Activated naive CD4-positive, alpha-beta T cell treated with anti-CD3 and anti-CD28 coated beads, Interleukin-2, amount 10 ng/mL, durations not matched to agents 7 days and 5 days (primary cell): ENCODE results near the gene NPY4R2.
"Not testable (repeated sequence)": the region's sequence is repeated elsewhere in the genome, so short reads cannot be mapped to it uniquely, and the experiment has no call there.

Experiments used
- CTCF ChIA-PET: fragments of 350-600 bp; sonication (Branson Sonifier 250); formaldehyde crosslinking; loops from one replicate; lab custom pipeline; 2021; ENCODE audit warnings: antibody characterized with exemption; lab: Charles Lee
- DNase-seq: peaks from one replicate; pipeline ENCODE4 v3.0.0-alpha.2; 2020
- H3K27ac Mint-ChIP-seq: one replicate; pipeline ENCODE4 v1.8.0; 2021; ENCODE audit warnings: mild to moderate bottlenecking, moderate library complexity, mixed read lengths
- H3K27me3 Mint-ChIP-seq: one replicate; pipeline ENCODE4 v1.8.0; 2021; ENCODE audit warnings: mild to moderate bottlenecking, mixed read lengths
- H3K36me3 Mint-ChIP-seq: one replicate; pipeline ENCODE4 v1.8.0; 2021; ENCODE audit warnings: mixed read lengths
- H3K4me1 Mint-ChIP-seq: one replicate; pipeline ENCODE4 v1.8.0; 2021; ENCODE audit warnings: mixed read lengths
- H3K4me3 Mint-ChIP-seq: one replicate; pipeline ENCODE4 v1.8.0; 2021; ENCODE audit warnings: mild to moderate bottlenecking, moderate library complexity, mixed read lengths
- H3K9me3 Mint-ChIP-seq: one replicate; pipeline ENCODE4 v1.8.0; 2021; ENCODE audit warnings: mixed read lengths

Gene NPY4R2

DNA sequence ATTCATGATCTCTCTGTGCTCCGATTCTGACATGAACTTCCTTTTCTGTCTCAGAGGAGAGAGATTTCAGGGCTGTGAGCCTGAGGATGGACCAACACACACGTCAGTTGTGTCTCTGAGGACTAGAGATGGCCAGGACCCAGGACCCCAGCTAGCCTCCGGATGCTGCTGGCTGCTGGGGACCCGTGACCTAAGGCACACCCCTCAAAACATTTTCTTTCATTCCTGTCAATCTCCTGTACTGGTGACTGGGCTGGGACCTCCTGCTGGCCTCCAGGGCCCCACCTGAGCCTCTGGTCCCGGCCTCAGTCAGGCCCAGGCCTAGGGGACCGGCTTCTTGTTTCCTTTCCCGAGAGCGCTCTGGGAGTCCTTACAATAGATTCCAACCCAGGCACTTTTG is 38.7 kb downstream of the NPY4R2 start:
- H3K9me3 Mint-ChIP-seq, H3K36me3 Mint-ChIP-seq, H3K4me3 Mint-ChIP-seq, CTCF ChIA-PET, DNase-seq, H3K27ac Mint-ChIP-seq, H3K27me3 Mint-ChIP-seq, H3K4me1 Mint-ChIP-seq: not testable (repeated sequence)

DNA sequence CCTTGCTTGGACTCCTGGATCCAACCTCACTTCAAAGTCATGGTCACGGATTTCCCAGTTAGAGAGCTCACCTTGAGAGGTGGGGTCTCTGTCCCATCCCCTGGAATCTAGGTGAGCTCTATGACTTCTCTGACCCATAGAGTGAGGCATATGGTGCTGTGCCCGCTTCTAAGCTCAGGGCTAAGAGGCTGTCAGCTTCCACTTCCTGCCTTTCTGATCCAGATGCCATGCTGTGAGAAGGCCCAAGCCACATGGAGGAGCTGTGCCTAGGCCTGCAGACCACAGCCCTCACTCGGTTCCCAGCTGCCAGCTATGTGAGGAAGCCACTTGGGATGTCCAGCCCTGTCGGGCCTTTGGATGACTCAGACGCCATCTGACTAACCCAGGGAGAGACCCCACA is 41.2 kb downstream of the NPY4R2 start:
- H3K9me3 Mint-ChIP-seq, H3K27me3 Mint-ChIP-seq, H3K4me3 Mint-ChIP-seq, DNase-seq, H3K27ac Mint-ChIP-seq, H3K4me1 Mint-ChIP-seq, H3K36me3 Mint-ChIP-seq, CTCF ChIA-PET: not testable (repeated sequence)

DNA sequence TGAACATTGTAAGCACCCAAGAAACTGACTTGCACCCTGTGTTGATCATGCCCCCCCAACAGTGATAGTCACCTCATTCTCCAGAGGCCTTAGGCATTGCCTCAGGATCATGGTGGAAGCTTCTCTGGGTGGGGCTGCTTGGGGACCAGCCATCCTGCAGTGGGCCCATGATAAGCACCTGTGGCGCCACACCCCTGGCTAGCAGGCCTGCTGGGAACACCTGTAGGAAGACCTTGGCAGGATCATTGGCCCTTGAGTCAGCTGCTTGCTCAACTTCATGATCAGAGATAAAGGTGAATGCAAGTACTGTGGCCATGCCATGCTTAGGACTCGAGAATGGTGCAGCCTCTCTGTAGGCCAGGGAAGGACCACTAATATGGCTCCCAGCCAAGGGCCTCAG is 42.2 kb downstream of the NPY4R2 start:
- H3K27me3 Mint-ChIP-seq, DNase-seq, H3K4me3 Mint-ChIP-seq, H3K27ac Mint-ChIP-seq, H3K4me1 Mint-ChIP-seq, H3K36me3 Mint-ChIP-seq, H3K9me3 Mint-ChIP-seq, CTCF ChIA-PET: not testable (repeated sequence)

DNA sequence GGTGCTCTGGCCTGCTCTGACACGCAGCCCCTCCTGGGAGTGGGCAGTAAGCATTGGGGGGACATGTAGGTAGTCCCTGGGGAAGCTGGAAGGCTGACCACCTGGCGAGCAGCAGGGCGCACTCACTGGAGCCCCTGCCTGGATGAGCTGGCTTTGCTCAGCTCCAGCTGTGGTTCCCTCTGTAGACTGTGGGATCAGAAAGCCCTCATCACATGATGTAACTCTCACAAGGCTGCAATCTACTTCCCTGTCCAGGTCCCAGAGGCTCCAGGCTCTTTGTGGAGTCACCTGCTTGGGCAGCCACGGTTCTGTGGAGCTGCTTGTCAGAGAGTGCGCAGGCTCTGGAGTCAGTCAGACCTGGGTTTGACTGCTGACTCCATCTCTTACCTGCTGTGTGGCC is 44.3 kb downstream of the NPY4R2 start:
- H3K27ac Mint-ChIP-seq, H3K4me1 Mint-ChIP-seq, H3K36me3 Mint-ChIP-seq, H3K4me3 Mint-ChIP-seq, DNase-seq, CTCF ChIA-PET, H3K27me3 Mint-ChIP-seq, H3K9me3 Mint-ChIP-seq: not testable (repeated sequence)

DNA sequence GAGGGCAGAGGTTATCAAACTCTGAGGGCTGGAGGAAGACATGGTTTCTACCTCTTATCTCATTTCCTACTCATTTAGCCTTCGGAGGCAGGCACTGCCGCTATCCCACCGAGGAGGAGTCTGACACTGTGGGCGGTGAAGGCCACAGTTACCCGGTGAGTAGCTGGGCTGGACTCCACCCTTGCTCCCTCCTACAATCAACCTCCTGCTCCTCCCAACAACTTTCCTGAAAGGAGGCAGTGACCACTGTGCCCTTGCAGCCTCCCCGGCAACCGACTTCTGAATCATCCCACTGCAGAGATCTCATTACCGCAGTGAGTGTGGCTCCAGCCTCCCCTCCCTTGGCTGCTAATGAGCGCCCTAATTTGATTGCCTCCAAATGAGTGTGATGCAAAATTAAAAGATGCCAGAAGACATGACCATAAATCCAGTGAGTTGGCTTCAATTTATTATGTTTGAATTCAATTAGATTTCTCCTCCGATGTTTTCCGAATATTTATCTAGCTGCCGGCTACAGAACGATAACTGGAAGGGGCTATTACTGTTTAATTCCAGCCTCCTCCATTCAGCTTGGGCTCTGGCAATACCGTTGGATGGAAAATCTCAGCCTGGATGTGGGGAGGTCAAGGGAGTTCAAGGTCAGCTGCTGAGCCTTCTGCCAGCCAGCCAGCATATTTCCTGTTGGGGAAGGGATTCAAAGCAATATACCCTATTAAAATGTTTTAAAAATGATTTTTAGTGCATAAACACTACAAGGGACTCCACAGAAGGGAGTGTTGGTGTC is 46.0 kb downstream of the NPY4R2 start:
- H3K27ac Mint-ChIP-seq, DNase-seq, H3K4me1 Mint-ChIP-seq, H3K36me3 Mint-ChIP-seq, H3K9me3 Mint-ChIP-seq, H3K4me3 Mint-ChIP-seq, CTCF ChIA-PET, H3K27me3 Mint-ChIP-seq: not testable (repeated sequence)

DNA sequence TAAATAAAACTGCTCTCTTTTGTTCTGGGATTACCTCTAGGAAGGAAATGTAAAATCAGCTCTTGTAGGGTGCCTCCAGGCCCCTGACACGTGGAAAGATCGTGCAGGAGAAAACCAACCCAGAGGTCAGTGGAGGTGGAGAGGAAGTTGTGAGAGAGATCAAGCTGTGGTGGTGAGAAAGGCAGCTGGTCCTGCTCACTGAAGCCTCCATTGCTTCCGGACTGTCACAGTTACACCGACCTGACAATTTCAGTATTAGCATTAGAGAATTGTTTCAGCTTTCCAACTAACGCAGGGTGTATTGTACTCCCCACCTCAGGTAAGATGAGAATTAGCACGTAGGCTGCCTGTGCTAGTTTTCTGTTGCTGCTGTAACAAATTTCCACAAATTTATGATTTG is 50.5 kb downstream of the NPY4R2 start:
- H3K27me3 Mint-ChIP-seq, CTCF ChIA-PET, H3K36me3 Mint-ChIP-seq, H3K4me1 Mint-ChIP-seq, H3K9me3 Mint-ChIP-seq, DNase-seq, H3K4me3 Mint-ChIP-seq, H3K27ac Mint-ChIP-seq: not testable (repeated sequence)

DNA sequence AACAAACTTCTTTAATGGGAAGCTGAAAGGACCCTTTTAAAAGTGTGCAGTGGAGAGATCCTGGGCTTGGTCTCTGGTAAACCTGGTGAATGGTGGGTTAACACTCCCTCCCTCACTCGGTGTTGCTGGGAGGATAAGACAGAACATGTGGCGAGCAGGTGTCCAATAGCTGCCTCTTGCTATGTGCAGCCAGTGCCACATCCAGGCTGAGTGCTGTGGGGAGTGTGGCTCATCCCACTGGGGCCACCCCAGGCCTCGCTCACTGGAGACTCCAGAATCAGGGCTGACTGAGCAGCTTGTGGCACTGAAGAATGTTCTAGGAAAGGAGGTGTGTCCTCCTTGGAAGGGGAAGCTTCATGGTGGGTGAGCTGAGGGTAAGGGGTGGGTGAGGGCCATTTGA is 51.6 kb downstream of the NPY4R2 start:
- DNase-seq, H3K27me3 Mint-ChIP-seq, H3K36me3 Mint-ChIP-seq, H3K9me3 Mint-ChIP-seq, CTCF ChIA-PET, H3K4me3 Mint-ChIP-seq, H3K4me1 Mint-ChIP-seq, H3K27ac Mint-ChIP-seq: not testable (repeated sequence)

DNA sequence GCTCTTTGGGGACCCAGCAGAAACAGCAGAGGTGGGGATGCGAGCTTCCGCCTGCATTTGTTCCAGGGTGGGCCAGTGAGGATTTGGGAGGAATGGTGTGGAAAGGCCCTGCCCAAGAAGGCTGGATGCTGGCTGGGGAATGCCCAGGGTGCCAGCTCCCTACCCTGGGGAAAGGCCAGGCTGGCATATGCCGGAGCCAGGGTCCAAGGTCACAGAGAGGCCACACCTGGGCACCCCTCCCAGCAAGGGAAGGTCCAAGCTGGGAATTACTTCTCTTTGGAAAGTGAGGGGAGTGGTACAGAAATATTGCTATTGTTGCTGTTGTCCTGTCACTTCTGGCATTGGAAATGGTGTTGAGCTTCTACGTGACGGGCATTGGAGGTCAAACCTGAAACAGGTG is 53.1 kb downstream of the NPY4R2 start:
- H3K27me3 Mint-ChIP-seq, H3K36me3 Mint-ChIP-seq, H3K4me3 Mint-ChIP-seq, H3K9me3 Mint-ChIP-seq, DNase-seq, H3K27ac Mint-ChIP-seq, CTCF ChIA-PET, H3K4me1 Mint-ChIP-seq: not testable (repeated sequence)

DNA sequence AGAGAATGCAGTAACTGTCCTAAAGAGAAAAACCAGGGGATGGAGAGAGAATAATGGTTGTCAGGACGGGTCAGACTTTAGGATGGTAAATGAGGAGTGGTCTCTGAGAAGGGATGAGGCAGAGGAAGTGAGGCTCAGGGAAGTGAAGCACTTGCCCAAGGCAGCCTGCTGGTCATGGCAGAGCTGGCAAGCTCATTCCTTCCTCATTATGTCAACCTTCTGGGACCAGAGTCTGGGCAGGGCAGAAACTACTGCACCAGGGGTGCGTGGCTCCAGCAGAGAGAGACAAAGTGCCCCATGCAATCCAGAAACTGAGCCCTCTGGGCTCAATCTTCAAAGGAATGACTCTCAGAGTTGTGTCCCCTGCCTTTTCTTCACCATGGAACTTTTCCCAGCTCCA is 53.6 kb downstream of the NPY4R2 start:
- H3K4me3 Mint-ChIP-seq: not testable (repeated sequence)

More for the DNA sequence above, 53.6 kb downstream of the NPY4R2 start:
- H3K27me3 Mint-ChIP-seq, H3K36me3 Mint-ChIP-seq, CTCF ChIA-PET, DNase-seq, H3K4me1 Mint-ChIP-seq, H3K27ac Mint-ChIP-seq, H3K9me3 Mint-ChIP-seq: not testable (repeated sequence)
